ENCODE results near the gene SOBP.

SOBP gene

DNA sequence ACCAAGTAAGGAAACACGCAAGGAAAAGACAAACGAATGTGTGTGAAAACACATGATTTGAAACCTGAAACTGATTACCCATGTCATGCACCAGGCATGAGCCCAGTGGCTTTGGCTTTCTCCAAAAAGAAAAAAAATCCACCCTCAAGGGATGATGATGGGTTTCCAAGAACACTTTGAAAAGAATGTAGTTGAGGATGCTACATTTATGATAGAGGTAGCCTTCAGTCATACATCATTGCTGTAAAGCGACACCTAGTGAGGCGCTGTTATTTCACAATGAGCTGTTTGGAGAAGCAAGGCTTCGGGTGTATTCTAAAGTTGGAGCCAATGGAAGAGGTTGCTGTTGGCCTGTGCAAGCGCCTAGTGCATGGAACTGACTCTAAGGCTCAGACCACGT, 209.3 kb downstream of the SOBP start (continued):
- TF ChIP-seq, protein P1, sequence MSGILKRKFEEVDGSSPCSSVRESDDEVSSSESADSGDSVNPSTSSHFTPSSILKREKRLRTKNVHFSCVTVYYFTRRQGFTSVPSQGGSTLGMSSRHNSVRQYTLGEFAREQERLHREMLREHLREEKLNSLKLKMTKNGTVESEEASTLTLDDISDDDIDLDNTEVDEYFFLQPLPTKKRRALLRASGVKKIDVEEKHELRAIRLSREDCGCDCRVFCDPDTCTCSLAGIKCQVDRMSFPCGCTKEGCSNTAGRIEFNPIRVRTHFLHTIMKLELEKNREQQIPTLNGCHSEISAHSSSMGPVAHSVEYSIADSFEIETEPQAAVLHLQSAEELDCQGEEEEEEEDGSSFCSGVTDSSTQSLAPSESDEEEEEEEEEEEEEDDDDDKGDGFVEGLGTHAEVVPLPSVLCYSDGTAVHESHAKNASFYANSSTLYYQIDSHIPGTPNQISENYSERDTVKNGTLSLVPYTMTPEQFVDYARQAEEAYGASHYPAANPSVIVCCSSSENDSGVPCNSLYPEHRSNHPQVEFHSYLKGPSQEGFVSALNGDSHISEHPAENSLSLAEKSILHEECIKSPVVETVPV (CRISPR knock-in tag; IDR thresholded peaks at IDR 0.05), result no peak
- TF ChIP-seq OSR1 (CRISPR knock-in tag; IDR thresholded peaks at IDR 0.05), result no peak
- no peak for TF ChIP-seq ZC3H10 (CRISPR knock-in tag; IDR thresholded peaks at IDR 0.05)
- TF ChIP-seq BACH2 (CRISPR knock-in tag; IDR thresholded peaks at IDR 0.05; ENCODE audit: borderline replicate concordance), result no peak
- no peak for TF ChIP-seq ESRRG (CRISPR knock-in tag; IDR thresholded peaks at IDR 0.05)
- TF ChIP-seq, protein P2, sequence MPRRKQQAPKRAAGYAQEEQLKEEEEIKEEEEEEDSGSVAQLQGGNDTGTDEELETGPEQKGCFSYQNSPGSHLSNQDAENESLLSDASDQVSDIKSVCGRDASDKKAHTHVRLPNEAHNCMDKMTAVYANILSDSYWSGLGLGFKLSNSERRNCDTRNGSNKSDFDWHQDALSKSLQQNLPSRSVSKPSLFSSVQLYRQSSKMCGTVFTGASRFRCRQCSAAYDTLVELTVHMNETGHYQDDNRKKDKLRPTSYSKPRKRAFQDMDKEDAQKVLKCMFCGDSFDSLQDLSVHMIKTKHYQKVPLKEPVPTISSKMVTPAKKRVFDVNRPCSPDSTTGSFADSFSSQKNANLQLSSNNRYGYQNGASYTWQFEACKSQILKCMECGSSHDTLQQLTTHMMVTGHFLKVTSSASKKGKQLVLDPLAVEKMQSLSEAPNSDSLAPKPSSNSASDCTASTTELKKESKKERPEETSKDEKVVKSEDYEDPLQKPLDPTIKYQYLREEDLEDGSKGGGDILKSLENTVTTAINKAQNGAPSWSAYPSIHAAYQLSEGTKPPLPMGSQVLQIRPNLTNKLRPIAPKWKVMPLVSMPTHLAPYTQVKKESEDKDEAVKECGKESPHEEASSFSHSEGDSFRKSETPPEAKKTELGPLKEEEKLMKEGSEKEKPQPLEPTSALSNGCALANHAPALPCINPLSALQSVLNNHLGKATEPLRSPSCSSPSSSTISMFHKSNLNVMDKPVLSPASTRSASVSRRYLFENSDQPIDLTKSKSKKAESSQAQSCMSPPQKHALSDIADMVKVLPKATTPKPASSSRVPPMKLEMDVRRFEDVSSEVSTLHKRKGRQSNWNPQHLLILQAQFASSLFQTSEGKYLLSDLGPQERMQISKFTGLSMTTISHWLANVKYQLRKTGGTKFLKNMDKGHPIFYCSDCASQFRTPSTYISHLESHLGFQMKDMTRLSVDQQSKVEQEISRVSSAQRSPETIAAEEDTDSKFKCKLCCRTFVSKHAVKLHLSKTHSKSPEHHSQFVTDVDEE (CRISPR knock-in tag; IDR thresholded peaks at IDR 0.05), result no peak
- no peak for TF ChIP-seq ZFP3 (CRISPR knock-in tag; IDR thresholded peaks at IDR 0.05)
- TF ChIP-seq RARB (CRISPR knock-in tag; IDR thresholded peaks at IDR 0.05), result no peak
- TF ChIP-seq ZFP30 (CRISPR knock-in tag; IDR thresholded peaks at IDR 0.05), result no peak

DNA sequence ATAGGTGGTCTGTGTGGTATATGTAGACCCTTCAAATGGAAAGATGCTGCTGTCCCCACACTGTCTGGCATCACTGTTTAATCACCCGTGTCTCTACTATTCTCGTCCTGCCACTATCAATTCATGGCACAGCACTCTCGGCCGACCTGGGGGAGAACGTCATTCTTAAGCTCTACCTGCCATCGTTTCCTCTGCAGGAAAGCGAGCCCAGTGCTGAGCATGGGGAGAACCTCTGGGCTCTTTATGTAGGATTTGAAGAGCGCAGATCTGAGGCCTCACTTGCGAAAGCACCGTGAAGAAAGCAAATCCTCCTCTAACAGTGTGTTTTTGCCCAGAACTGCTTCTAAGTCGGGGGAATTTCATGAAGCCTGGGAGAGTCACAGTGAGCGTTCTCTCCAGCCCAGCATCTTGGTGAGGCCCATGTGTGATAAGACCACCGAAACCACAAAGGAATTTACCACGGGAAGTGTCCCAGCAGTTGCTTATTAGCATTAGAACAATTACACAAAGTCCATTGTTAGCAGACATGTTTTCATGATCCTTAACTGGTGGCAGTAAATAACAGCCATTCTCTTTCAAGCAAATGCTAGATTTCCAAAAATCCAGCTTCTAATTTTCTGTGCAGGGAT, 209.9 kb downstream of the SOBP start:
- TF ChIP-seq ZNF70 (CRISPR knock-in tag; IDR thresholded peaks at IDR 0.05) (no peak), ESRRG (CRISPR knock-in tag; IDR thresholded peaks at IDR 0.05) (no peak), PPARA (CRISPR knock-in tag; IDR thresholded peaks at IDR 0.05; ENCODE audit: borderline replicate concordance) (no peak), OSR1 (CRISPR knock-in tag; IDR thresholded peaks at IDR 0.05) (no peak), ARNTL (CRISPR knock-in tag; IDR thresholded peaks at IDR 0.05; ENCODE audit: borderline replicate concordance, low read depth) (no peak), SNAI2 (CRISPR knock-in tag; IDR thresholded peaks at IDR 0.05) (no peak), ZFP30 (CRISPR knock-in tag; IDR thresholded peaks at IDR 0.05) (no peak), ISL1 (CRISPR knock-in tag; IDR thresholded peaks at IDR 0.05) (no peak), GLIS3 (CRISPR knock-in tag; IDR thresholded peaks at IDR 0.05) (no peak)
- TF ChIP-seq, protein P1 (CRISPR knock-in tag; IDR thresholded peaks at IDR 0.05), result no peak
- TF ChIP-seq, protein P3, sequence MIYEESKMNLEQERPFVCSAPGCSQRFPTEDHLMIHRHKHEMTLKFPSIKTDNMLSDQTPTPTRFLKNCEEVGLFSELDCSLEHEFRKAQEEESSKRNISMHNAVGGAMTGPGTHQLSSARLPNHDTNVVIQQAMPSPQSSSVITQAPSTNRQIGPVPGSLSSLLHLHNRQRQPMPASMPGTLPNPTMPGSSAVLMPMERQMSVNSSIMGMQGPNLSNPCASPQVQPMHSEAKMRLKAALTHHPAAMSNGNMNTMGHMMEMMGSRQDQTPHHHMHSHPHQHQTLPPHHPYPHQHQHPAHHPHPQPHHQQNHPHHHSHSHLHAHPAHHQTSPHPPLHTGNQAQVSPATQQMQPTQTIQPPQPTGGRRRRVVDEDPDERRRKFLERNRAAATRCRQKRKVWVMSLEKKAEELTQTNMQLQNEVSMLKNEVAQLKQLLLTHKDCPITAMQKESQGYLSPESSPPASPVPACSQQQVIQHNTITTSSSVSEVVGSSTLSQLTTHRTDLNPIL (CRISPR knock-in tag; IDR thresholded peaks at IDR 0.05; ENCODE audit: low read depth), result no peak
- TF ChIP-seq, protein P4, sequence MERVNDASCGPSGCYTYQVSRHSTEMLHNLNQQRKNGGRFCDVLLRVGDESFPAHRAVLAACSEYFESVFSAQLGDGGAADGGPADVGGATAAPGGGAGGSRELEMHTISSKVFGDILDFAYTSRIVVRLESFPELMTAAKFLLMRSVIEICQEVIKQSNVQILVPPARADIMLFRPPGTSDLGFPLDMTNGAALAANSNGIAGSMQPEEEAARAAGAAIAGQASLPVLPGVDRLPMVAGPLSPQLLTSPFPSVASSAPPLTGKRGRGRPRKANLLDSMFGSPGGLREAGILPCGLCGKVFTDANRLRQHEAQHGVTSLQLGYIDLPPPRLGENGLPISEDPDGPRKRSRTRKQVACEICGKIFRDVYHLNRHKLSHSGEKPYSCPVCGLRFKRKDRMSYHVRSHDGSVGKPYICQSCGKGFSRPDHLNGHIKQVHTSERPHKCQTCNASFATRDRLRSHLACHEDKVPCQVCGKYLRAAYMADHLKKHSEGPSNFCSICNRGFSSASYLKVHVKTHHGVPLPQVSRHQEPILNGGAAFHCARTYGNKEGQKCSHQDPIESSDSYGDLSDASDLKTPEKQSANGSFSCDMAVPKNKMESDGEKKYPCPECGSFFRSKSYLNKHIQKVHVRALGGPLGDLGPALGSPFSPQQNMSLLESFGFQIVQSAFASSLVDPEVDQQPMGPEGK (CRISPR knock-in tag; IDR thresholded peaks at IDR 0.05; ENCODE audit: borderline replicate concordance), result no peak
- TF ChIP-seq, protein P2 (CRISPR knock-in tag; IDR thresholded peaks at IDR 0.05), result no peak
- no peak for ATAC-seq

DNA sequence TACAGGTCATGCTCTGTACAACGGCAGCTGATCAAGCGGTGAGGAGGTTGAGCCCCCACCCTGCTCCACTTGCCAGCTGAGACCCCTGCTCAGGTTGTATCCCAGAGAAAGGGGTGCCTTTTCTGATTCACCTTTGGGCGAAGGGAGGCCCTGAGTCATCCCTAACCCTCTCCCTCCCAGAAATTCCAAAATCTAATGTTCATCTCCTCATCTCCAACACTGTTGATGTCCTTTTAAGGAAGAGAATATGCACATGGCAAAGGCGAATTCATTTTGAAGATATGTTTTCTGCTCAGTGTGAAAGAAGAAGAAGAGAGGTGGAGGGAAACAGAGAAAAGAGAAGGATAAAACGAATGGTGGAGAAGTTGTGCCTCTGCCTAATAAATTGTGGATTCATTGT, 213.7 kb downstream of the SOBP start:
- no peak for ATAC-seq
- TF ChIP-seq, protein P4 (CRISPR knock-in tag; IDR thresholded peaks at IDR 0.05; ENCODE audit: borderline replicate concordance), result no peak
- no peak for TF ChIP-seq RARB (CRISPR knock-in tag; IDR thresholded peaks at IDR 0.05)
- TF ChIP-seq ZNF8 (CRISPR knock-in tag; IDR thresholded peaks at IDR 0.05), result no peak
- no peak for TF ChIP-seq TCF4 (CRISPR knock-in tag; IDR thresholded peaks at IDR 0.05; ENCODE audit: borderline replicate concordance)
- no peak for TF ChIP-seq CSDC2 (CRISPR knock-in tag; IDR thresholded peaks at IDR 0.05)
- TF ChIP-seq, protein P2 (CRISPR knock-in tag; IDR thresholded peaks at IDR 0.05), result no peak
- TF ChIP-seq ZNF565 (CRISPR knock-in tag; conservative IDR thresholded peaks at IDR 0.05; ENCODE audit: low read depth), result no peak

All from SK-N-SH treated with all-trans-retinoic acid at 6 μM for 48 hours (cell line).